Peyer's patch (tissue), 4 donors: ENCODE data around the gene RTCA. TPM values are rescaled to one million over a fixed set of nuclear protein-coding genes. Genes with fewer than 3 reads are reported as not detected.
A peak's percentile ranks its signal among the peaks of the same experiment; 100 is the strongest.

Experiments used
- DNase-seq, 3 donors: peaks; one replicate each; pipeline ENCODE4 v3.0.0-alpha.2; 2017 to 2019
- H3K27ac ChIP-seq, 4 donors: fragments of 200-600 bp; sonication (generic); one replicate each; pipeline ENCODE4 v1.5.1; 2016 to 2019
- H3K27me3 ChIP-seq, 2 donors: fragments of 200-600 bp; sonication (generic); one replicate each; pipeline ENCODE4 v1.5.1; 2019
- H3K36me3 ChIP-seq, 3 donors: fragments of 200-600 bp; sonication (generic); one replicate each; pipeline ENCODE4 v1.5.1; 2016 to 2019
- H3K4me1 ChIP-seq, 4 donors: fragments of 200-600 bp; sonication (generic); one replicate each; pipeline ENCODE4 v1.5.1; 2016 to 2019
- H3K4me3 ChIP-seq, 4 donors: fragments of 200-600 bp; sonication (generic); 1 replicate in 3 of 4; 2 replicates in 1 of 4; pipeline ENCODE4 v1.5.1; 2016 to 2019; ENCODE audit warnings: mild to moderate bottlenecking in 1 of 4
- H3K9me3 ChIP-seq, 4 donors: fragments of 200-600 bp; sonication (generic); one replicate each; pipeline ENCODE4 v1.5.1; 2016 to 2019; ENCODE audit warnings: mild to moderate bottlenecking in 1 of 4
- CTCF ChIP-seq, 6 experiments: fragments of 450-650 bp in 4 of 6; fragments of 200-600 bp in 2 of 6; sonication (generic) in 1 of 6; IDR thresholded peaks; one replicate each; pipeline ENCODE4 v1.5.1; 2017 to 2019; ENCODE audit warnings: antibody characterized with exemption in 6 of 6, mild to moderate bottlenecking in 3 of 6, moderate library complexity in 1 of 6
- POLR2A ChIP-seq, 2 donors: fragments of 450-650 bp; IDR thresholded peaks; one replicate each; pipeline ENCODE4 v1.5.1; 2017; ENCODE audit warnings: antibody characterized with exemption in 2 of 2, mild to moderate bottlenecking in 2 of 2, moderate library complexity in 2 of 2
- total RNA-seq, 4 donors: library from RNA; depleted of rRNA; stranded (reverse); fragments of >200 nt; gene quantifications; one replicate each; pipeline ENCODE4 v1.1.0, GENCODE V29; 2016

Gene RTCA
- total RNA-seq: 10 to 100 TPM; 31.5 to 71.8 (median 46.7) TPM

- Histone ChIP-seq H3K9me3 (no peaks in the 10 kb centered on the region), H3K36me3 (peaks cover 0 to 31% (median 0%) of the 10 kb centered on the region in 3 donors), H3K4me3 (peak within 1 kb of the TSS; percentile 64 to 92 (median 86)), H3K27me3 (no peaks in the 10 kb centered on the region), H3K27ac (peak within 1 kb of the TSS; percentile 82 to 92 (median 87)), H3K4me1 (peaks cover 0 to 29% (median 8%) of the 10 kb centered on the region in 4 donors)
- peak; percentile 96 to 99 (median 97) for DNase-seq
- no peak for TF ChIP-seq CTCF (IDR thresholded peaks at IDR 0.05)
- peak; percentile 51 to 83 for TF ChIP-seq POLR2A (IDR thresholded peaks at IDR 0.05)
Observed at GRCh38 chr1:100265931-100266740, at the start of gene RTCA. Gene RTCA, plus strand, starts transcription at chr1:100266216. Its CDS starts 160 bp downstream, at chr1:100266376.

GRCh38 chr1:100217834-100218233, 48.2 kb upstream of the RTCA start:
- no peak for DNase-seq
- no peaks in the 10 kb centered on the region for H3K27me3 ChIP-seq
- H3K9me3 ChIP-seq: no peaks in the 10 kb centered on the region
- no peak overlapping the region for H3K27ac ChIP-seq
- no peak for TF ChIP-seq CTCF (IDR thresholded peaks at IDR 0.05)
- no peak for TF ChIP-seq POLR2A (IDR thresholded peaks at IDR 0.05)
- H3K4me3 ChIP-seq: no peak overlapping the region
- peaks cover 0 to 60% (median 0%) of the 10 kb centered on the region in 3 donors for H3K36me3 ChIP-seq
- no peaks in the 10 kb centered on the region for H3K4me1 ChIP-seq

GRCh38 chr1:100219457-100219856, 46.6 kb upstream of the RTCA start:
- H3K27me3 ChIP-seq: no peaks in the 10 kb centered on the region
- H3K36me3 ChIP-seq: peaks cover 0 to 45% (median 0%) of the 10 kb centered on the region in 3 donors
- no peaks in the 10 kb centered on the region for H3K4me1 ChIP-seq
- no peak overlapping the region for H3K4me3 ChIP-seq
- DNase-seq: no peak
- no peak overlapping the region for H3K27ac ChIP-seq
- TF ChIP-seq POLR2A (IDR thresholded peaks at IDR 0.05) (no peak), CTCF (IDR thresholded peaks at IDR 0.05) (no peak)
- no peaks in the 10 kb centered on the region for H3K9me3 ChIP-seq

GRCh38 chr1:100219883-100220282, 46.1 kb upstream of the RTCA start:
- H3K36me3 ChIP-seq: peaks cover 0 to 41% (median 0%) of the 10 kb centered on the region in 3 donors

GRCh38 chr1:100222428-100222827, 43.6 kb upstream of the RTCA start:
- peaks cover 0 to 26% (median 0%) of the 10 kb centered on the region in 3 donors for H3K36me3 ChIP-seq
- no peak for DNase-seq
- TF ChIP-seq POLR2A (IDR thresholded peaks at IDR 0.05) (no peak), CTCF (IDR thresholded peaks at IDR 0.05) (no peak)
- no peaks in the 10 kb centered on the region for H3K9me3 ChIP-seq
- H3K27me3 ChIP-seq: no peaks in the 10 kb centered on the region
- no peak overlapping the region for H3K27ac ChIP-seq
- no peak overlapping the region for H3K4me3 ChIP-seq
- H3K4me1 ChIP-seq: no peaks in the 10 kb centered on the region

More at GRCh38 chr1:100219883-100220282, 46.1 kb upstream of the RTCA start:
- Histone ChIP-seq H3K27ac (no peak overlapping the region), H3K27me3 (no peaks in the 10 kb centered on the region), H3K4me1 (no peaks in the 10 kb centered on the region), H3K4me3 (no peak overlapping the region), H3K9me3 (no peaks in the 10 kb centered on the region)
- DNase-seq: no peak
- no peak for TF ChIP-seq POLR2A (IDR thresholded peaks at IDR 0.05)
- TF ChIP-seq CTCF (IDR thresholded peaks at IDR 0.05): no peak
